IMR-90 (cell line): Measurements from ENCODE around the gene BTBD9. TPM values are rescaled to one million over a fixed set of nuclear protein-coding genes. Genes with fewer than 3 reads are reported as not detected.

Experiments used
- ATAC-seq: fragments of 200-7000 bp; cut with Tn5 transposase; 2 replicates; pipeline ENCODE4 v1.9.1; 2020; ENCODE audit warnings: low read depth, mild to moderate bottlenecking, moderate library complexity
- BruUV-seq: library from RNA; stranded (reverse); fragments of 400-500 nt; replicated peaks from 2 replicates; lab custom pipeline; 2021; lab: Mats Ljungman, UMichigan
- CTCF ChIA-PET: fragments of 300-600 bp; formaldehyde crosslinking; extraction: SDS; loops from one replicate; lab custom pipeline; 2021; ENCODE audit warnings: antibody characterized with exemption; lab: Yijun Ruan, JAX
- POLR2A ChIA-PET: fragments of 300-600 bp; sonication (Branson Sonifier 250); formaldehyde crosslinking; loops from one replicate; lab custom pipeline; 2022; ENCODE audit warnings: antibody characterized with exemption; ENCODE audit not compliant: unreplicated experiment; lab: Charles Lee
- DNase-seq: peaks from one replicate; pipeline ENCODE4 v3.0.0; 2013
- H2AFZ ChIP-seq: replicated peaks from 2 replicates; pipeline ENCODE3; 2013; ENCODE audit warnings: low read length, mild to moderate bottlenecking; ENCODE audit not compliant: poor library complexity
- H2AK5ac ChIP-seq: 2 replicates; pipeline ENCODE4 v1.6.1; 2013; ENCODE audit warnings: low read depth, low read length, inconsistent platforms
- H2AK9ac ChIP-seq: replicated peaks from 2 replicates; pipeline ENCODE3; 2013; ENCODE audit warnings: mild to moderate bottlenecking, low read depth, low read length, moderate library complexity; ENCODE audit not compliant: poor library complexity
- H2BK120ac ChIP-seq: 2 replicates; pipeline ENCODE4 v1.6.1; 2013; ENCODE audit warnings: low read depth, low read length, inconsistent platforms
- H2BK15ac ChIP-seq: 3 replicates; pipeline ENCODE4 v1.6.1; 2013; ENCODE audit warnings: low read depth, low read length, inconsistent platforms
- H2BK20ac ChIP-seq: 2 replicates; pipeline ENCODE4 v1.6.1; 2013; ENCODE audit warnings: low read depth, mild to moderate bottlenecking, inconsistent platforms, low read length, moderate library complexity
- H2BK5ac ChIP-seq: 2 replicates; pipeline ENCODE4 v1.6.1; 2013; ENCODE audit warnings: mild to moderate bottlenecking, low read depth, low read length, inconsistent platforms; ENCODE audit not compliant: poor library complexity, severe bottlenecking
- H3K14ac ChIP-seq: replicated peaks from 2 replicates; pipeline ENCODE4 v1.6.1; 2013; ENCODE audit warnings: low read depth, low read length, inconsistent platforms
- H3K18ac ChIP-seq: 2 replicates; pipeline ENCODE4 v1.6.1; 2013; ENCODE audit warnings: low read depth, low read length, control low read depth
- H3K23ac ChIP-seq: 2 replicates; pipeline ENCODE4 v1.6.1; 2013; ENCODE audit warnings: low read depth, low read length, inconsistent platforms
- H3K27ac ChIP-seq: 2 replicates; pipeline ENCODE4 v1.5.1; 2013; ENCODE audit warnings: mild to moderate bottlenecking, control low read depth, low read length; ENCODE audit not compliant: insufficient read depth
- H3K27me3 ChIP-seq: 2 replicates; pipeline ENCODE4 v1.6.1; 2013; ENCODE audit warnings: low read length; ENCODE audit not compliant: control insufficient read depth, insufficient read depth
- H3K36me3 ChIP-seq: 2 replicates; pipeline ENCODE4 v1.6.1; 2013; ENCODE audit warnings: low read length, mixed read lengths; ENCODE audit not compliant: control insufficient read depth, insufficient read depth
- H3K4ac ChIP-seq: 2 replicates; pipeline ENCODE4 v1.6.1; 2013; ENCODE audit warnings: low read depth, low read length, inconsistent platforms
- H3K4me1 ChIP-seq: 2 replicates; pipeline ENCODE4 v1.6.1; 2013; ENCODE audit warnings: low read length, mixed read lengths; ENCODE audit not compliant: control insufficient read depth, insufficient read depth
- H3K4me2 ChIP-seq: 2 replicates; pipeline ENCODE4 v1.6.1; 2013; ENCODE audit warnings: low read depth, mild to moderate bottlenecking, control low read depth, low read length, moderate library complexity
- H3K4me3 ChIP-seq: 2 replicates; pipeline ENCODE4 v1.5.1; 2013; ENCODE audit warnings: low read depth, mild to moderate bottlenecking, control low read depth, low read length, moderate library complexity; ENCODE audit not compliant: insufficient read depth
- H3K56ac ChIP-seq: 2 replicates; pipeline ENCODE4 v1.6.1; 2013; ENCODE audit warnings: low read length, inconsistent platforms; ENCODE audit not compliant: insufficient read depth; ENCODE audit errors: extremely low read depth
- H3K79me1 ChIP-seq, 2 experiments: 2 replicates each; pipeline ENCODE4 v1.6.1; 2013; ENCODE audit warnings: low read length in 2 of 2, inconsistent platforms in 1 of 2, low read depth in 1 of 2
- H3K9ac ChIP-seq: 2 replicates; pipeline ENCODE4 v1.6.1; 2013; ENCODE audit warnings: low read depth, low read length, control low read depth
- H3K9me1 ChIP-seq: 2 replicates; pipeline ENCODE4 v1.6.1; 2013; ENCODE audit warnings: low read length, inconsistent platforms; ENCODE audit not compliant: insufficient read depth
- H3K9me3 ChIP-seq: 2 replicates; pipeline ENCODE4 v1.6.1; 2013; ENCODE audit warnings: low read length; ENCODE audit not compliant: control insufficient read depth, insufficient read depth
- H4K20me1 ChIP-seq: 2 replicates; pipeline ENCODE4 v1.6.1; 2013; ENCODE audit warnings: low read length, inconsistent platforms; ENCODE audit not compliant: insufficient read depth
- H4K5ac ChIP-seq: 2 replicates; pipeline ENCODE4 v1.6.1; 2013; ENCODE audit warnings: mild to moderate bottlenecking, low read depth, low read length, control low read depth
- H4K8ac ChIP-seq, 2 experiments: 2 replicates each; pipeline ENCODE4 v1.6.1; 2013; ENCODE audit warnings: low read depth in 2 of 2, low read length in 2 of 2, control low read depth in 1 of 2, inconsistent platforms in 1 of 2
- H4K91ac ChIP-seq: 2 replicates; pipeline ENCODE4 v1.6.1; 2013; ENCODE audit warnings: low read depth, low read length, inconsistent platforms; ENCODE audit not compliant: insufficient read depth
- BHLHE40 ChIP-seq: fragments of 150-350 bp; IDR thresholded peaks from 2 replicates; pipeline ENCODE4 v1.6.1; 2016; ENCODE audit warnings: mild to moderate bottlenecking, low read depth, low read length
- CEBPB ChIP-seq: IDR thresholded peaks from 2 replicates; pipeline ENCODE4 v1.6.1; 2012; ENCODE audit warnings: low read depth, low read length, improper control_type of control experiment
- CHD1 ChIP-seq: IDR thresholded peaks from 2 replicates; pipeline ENCODE4 v1.6.1; 2012; ENCODE audit warnings: low read depth, low read length, improper control_type of control experiment
- MAFK ChIP-seq: IDR thresholded peaks from 2 replicates; pipeline ENCODE4 v1.6.1; 2012; ENCODE audit warnings: low read depth, low read length, improper control_type of control experiment
- MAZ ChIP-seq: IDR thresholded peaks from 2 replicates; pipeline ENCODE4 v1.6.1; 2012; ENCODE audit warnings: low read depth, mild to moderate bottlenecking, low read length, improper control_type of control experiment, moderate library complexity, borderline replicate concordance
- MXI1 ChIP-seq: IDR thresholded peaks from 2 replicates; pipeline ENCODE4 v1.6.1; 2012; ENCODE audit warnings: low read depth, mild to moderate bottlenecking, low read length, moderate library complexity, borderline replicate concordance
- NFE2L2 ChIP-seq: fragments of 150-350 bp; IDR thresholded peaks from 2 replicates; pipeline ENCODE4 v1.6.1; 2016; ENCODE audit warnings: low read depth, mild to moderate bottlenecking, low read length
- POLR2A ChIP-seq: IDR thresholded peaks from 2 replicates; pipeline ENCODE4 v1.6.1; 2012; ENCODE audit warnings: mild to moderate bottlenecking, low read depth, low read length
- RAD21 ChIP-seq: IDR thresholded peaks from 2 replicates; pipeline ENCODE4 v1.6.1; 2012; ENCODE audit warnings: low read length, improper control_type of control experiment
- RCOR1 ChIP-seq: IDR thresholded peaks from 2 replicates; pipeline ENCODE4 v1.6.1; 2012; ENCODE audit warnings: mild to moderate bottlenecking, low read length, improper control_type of control experiment; ENCODE audit not compliant: insufficient replicate concordance
- RFX5 ChIP-seq: IDR thresholded peaks from 2 replicates; pipeline ENCODE4 v1.8.0; 2012; ENCODE audit warnings: low read depth, mild to moderate bottlenecking, low read length, moderate library complexity
- SMC3 ChIP-seq: fragments of 150-350 bp; IDR thresholded peaks from 2 replicates; pipeline ENCODE4 v1.6.1; 2016; ENCODE audit warnings: low read depth, mild to moderate bottlenecking, antibody characterized with exemption, low read length, moderate library complexity
- WGBS, 2 experiments: methylation state at CpG; one replicate each; pipeline versions ENCODE4 v1.1.5 to v1.1.7; 2013; ENCODE audit warnings: missing lambda C conversion rate in 2 of 2; ENCODE audit not compliant: insufficient read length in 1 of 2; ENCODE audit errors: extremely low coverage in 2 of 2; 5-methylcytosine and 5-hydroxymethylcytosine counted together
- dilution Hi-C: fragments of 300-500 bp; cut with HindIII; formaldehyde crosslinking; loops from one replicate; pipeline ENCODE4 v1.14.3; 2018; ENCODE audit warnings: low sequenced_read_pairs; ENCODE audit not compliant: unreplicated experiment
- in situ Hi-C: fragments of 300-500 bp; cut with MboI; formaldehyde crosslinking; loops from 3 replicates; pipeline ENCODE4 v1.14.3; 2019; ENCODE audit warnings: low sequenced_read_pairs, inconsistent platforms, mixed read lengths
- intact Hi-C: fragments of 100-400 bp; cut with micrococcal nuclease; formaldehyde crosslinking; loops from 2 replicates; pipeline ENCODE4 v1.10.0; 2022
- polyA plus RNA-seq, 3 experiments: library from polyadenylated mRNA; depleted of rRNA; stranded (reverse); fragments of >200 nt; gene quantifications; 2 replicates each; pipeline ENCODE4 v1.2.3, GENCODE V29; 2012; ENCODE audit warnings: low replicate concordance in 1 of 3
- total RNA-seq: library from RNA; depleted of rRNA; stranded (reverse); fragments of >200 nt; gene quantifications from 2 replicates; pipeline ENCODE4 v1.2.3, GENCODE V29; 2012
- TF ChIP-seq, protein P1 (sequence below): fragments of 150-350 bp; IDR thresholded peaks from 2 replicates; pipeline ENCODE4 v1.6.1; 2017; ENCODE audit warnings: mild to moderate bottlenecking, antibody characterized with exemption, low read length, low read depth
- TF ChIP-seq, protein P2 (sequence below): fragments of 150-350 bp; IDR thresholded peaks from 2 replicates; pipeline ENCODE4 v1.6.1; 2016; ENCODE audit warnings: low read depth, mild to moderate bottlenecking, low read length, moderate library complexity, borderline replicate concordance
- TF ChIP-seq, protein P3 (sequence below): conservative IDR thresholded peaks from 2 replicates; pipeline ENCODE4 v1.5.1; 2012; ENCODE audit warnings: mild to moderate bottlenecking, low read depth, low read length, improper control_type of control experiment

The BTBD9 gene
- total and polyA plus RNA-seq, 2 of the 4 experiments (the other 2 are of a cell fraction), result 4.1 to 22.0 TPM

DNA sequence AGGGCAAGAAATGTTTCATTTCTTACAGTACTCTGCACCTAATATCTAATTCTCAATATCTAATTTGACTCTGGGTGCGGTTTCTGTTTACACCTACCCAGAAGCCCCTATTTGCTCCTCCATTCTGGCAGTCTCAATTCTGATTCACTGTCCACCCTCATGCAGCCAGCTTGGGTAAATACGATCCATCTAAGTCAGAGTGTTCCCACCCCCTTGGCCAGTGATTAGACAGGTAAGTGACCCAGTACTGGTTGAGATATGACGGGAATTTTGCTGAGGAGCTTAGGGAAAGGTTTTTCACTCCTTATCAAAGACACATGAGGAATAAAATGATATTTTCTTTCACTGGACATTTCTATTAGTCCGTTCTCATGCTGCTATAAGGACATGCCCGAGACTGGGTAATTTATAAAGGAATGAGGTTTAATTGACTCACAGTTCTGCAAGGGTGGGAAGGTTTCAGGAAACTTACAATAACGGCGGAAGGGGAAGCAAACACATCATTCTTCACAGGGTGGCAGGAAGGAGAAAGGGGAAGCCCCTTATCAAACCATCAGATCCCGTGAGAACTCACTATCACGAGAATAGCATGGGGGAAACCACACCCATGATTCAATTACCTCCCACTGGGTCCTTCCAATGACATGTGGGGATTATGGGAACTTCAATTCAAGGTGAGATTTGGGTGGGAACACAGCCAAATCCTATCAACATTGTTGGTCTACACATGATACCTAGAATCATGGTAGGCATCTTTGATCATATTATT lies 33.9 kb upstream of the BTBD9 start:
- Histone ChIP-seq H4K5ac (no peak overlapping the region), H3K9me3 (no peaks in the 10 kb centered on the region), H3K27ac (no peak overlapping the region), H2BK15ac (no peak overlapping the region), H2BK5ac (no peak overlapping the region), H3K4me1 (no peaks in the 10 kb centered on the region), H2BK20ac (no peak overlapping the region), H2AFZ (no peak overlapping the region), H3K18ac (no peak overlapping the region), H3K23ac (no peak overlapping the region), H3K4me2 (no peak overlapping the region), H3K9me1 (no peaks in the 10 kb centered on the region), H4K91ac (no peak overlapping the region), H3K56ac (no peak overlapping the region), H3K9ac (no peak overlapping the region), H2AK5ac (no peak overlapping the region), H3K27me3 (no peaks in the 10 kb centered on the region), H2BK120ac (no peak overlapping the region), H3K4ac (no peak overlapping the region), H3K14ac (no peak overlapping the region), H2AK9ac (no peak overlapping the region), H3K79me1 (no peaks in the 10 kb centered on the region), H3K4me3 (no peak overlapping the region), H4K20me1 (no peaks in the 10 kb centered on the region), H3K36me3 (peaks cover 6% of the 10 kb centered on the region), H4K8ac (no peak overlapping the region)
- ATAC-seq, result no peak
- dilution Hi-C loops (no loop called here), in situ Hi-C loops (no loop called here), intact Hi-C loops (loop anchor here (5.0 kb wide), 4 partner anchors 101 to 976 kb away; partner anchors contain the start of gene MDGA1)
- TF ChIP-seq MXI1 (no peak), MAFK (no peak), SMC3 (no peak), RAD21 (no peak), POLR2A (no peak), BHLHE40 (no peak), RFX5 (no peak), MAZ (no peak), CHD1 (no peak), CEBPB (no peak), RCOR1 (no peak), NFE2L2 (no peak)
- TF ChIP-seq, protein P1, sequence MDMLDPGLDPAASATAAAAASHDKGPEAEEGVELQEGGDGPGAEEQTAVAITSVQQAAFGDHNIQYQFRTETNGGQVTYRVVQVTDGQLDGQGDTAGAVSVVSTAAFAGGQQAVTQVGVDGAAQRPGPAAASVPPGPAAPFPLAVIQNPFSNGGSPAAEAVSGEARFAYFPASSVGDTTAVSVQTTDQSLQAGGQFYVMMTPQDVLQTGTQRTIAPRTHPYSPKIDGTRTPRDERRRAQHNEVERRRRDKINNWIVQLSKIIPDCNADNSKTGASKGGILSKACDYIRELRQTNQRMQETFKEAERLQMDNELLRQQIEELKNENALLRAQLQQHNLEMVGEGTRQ, result no peak
- TF ChIP-seq, protein P2, sequence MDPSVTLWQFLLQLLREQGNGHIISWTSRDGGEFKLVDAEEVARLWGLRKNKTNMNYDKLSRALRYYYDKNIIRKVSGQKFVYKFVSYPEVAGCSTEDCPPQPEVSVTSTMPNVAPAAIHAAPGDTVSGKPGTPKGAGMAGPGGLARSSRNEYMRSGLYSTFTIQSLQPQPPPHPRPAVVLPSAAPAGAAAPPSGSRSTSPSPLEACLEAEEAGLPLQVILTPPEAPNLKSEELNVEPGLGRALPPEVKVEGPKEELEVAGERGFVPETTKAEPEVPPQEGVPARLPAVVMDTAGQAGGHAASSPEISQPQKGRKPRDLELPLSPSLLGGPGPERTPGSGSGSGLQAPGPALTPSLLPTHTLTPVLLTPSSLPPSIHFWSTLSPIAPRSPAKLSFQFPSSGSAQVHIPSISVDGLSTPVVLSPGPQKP, result no peak
- TF ChIP-seq, protein P3, sequence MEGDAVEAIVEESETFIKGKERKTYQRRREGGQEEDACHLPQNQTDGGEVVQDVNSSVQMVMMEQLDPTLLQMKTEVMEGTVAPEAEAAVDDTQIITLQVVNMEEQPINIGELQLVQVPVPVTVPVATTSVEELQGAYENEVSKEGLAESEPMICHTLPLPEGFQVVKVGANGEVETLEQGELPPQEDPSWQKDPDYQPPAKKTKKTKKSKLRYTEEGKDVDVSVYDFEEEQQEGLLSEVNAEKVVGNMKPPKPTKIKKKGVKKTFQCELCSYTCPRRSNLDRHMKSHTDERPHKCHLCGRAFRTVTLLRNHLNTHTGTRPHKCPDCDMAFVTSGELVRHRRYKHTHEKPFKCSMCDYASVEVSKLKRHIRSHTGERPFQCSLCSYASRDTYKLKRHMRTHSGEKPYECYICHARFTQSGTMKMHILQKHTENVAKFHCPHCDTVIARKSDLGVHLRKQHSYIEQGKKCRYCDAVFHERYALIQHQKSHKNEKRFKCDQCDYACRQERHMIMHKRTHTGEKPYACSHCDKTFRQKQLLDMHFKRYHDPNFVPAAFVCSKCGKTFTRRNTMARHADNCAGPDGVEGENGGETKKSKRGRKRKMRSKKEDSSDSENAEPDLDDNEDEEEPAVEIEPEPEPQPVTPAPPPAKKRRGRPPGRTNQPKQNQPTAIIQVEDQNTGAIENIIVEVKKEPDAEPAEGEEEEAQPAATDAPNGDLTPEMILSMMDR, result no peak
- DNase-seq, result no peak
- CTCF ChIA-PET, result no interaction called here
- WGBS, 2 experiments, result no CpG with 5 or more reads among the region's 9 CpGs
- POLR2A ChIA-PET, result no interaction called here
- no TSS peak for BruUV-seq
